HG02763 (cell line): ENCODE measurements around the gene MOB3C.

ENCODE experiments used
- ATAC-seq: cut with Tn5 transposase; IDR thresholded peaks from one replicate; pipeline ENCODE4 v1.9.1; 2021; ENCODE audit warnings: mild to moderate bottlenecking, moderate library complexity; ENCODE audit not compliant: unreplicated experiment

MOB3C gene

GRCh38 chr1:46639547-46639946 lies 22.9 kb upstream of the MOB3C start:
- no peak for ATAC-seq

- no peak for ATAC-seq
Observed at GRCh38 chr1:46638921-46639320, 22.3 kb upstream of the MOB3C start.

- no peak for ATAC-seq
Observed at GRCh38 chr1:46637444-46638083, 21.0 kb upstream of the MOB3C start.

GRCh38 chr1:46635205-46635604 lies 18.6 kb upstream of the MOB3C start:
- no peak for ATAC-seq

GRCh38 chr1:46630719-46631118 lies 14.1 kb upstream of the MOB3C start:
- no peak for ATAC-seq

- ATAC-seq, result no peak
Observed at GRCh38 chr1:46623743-46624644, 7.4 kb upstream of the MOB3C start.

GRCh38 chr1:46622344-46622743 lies 5.7 kb upstream of the MOB3C start:
- no peak for ATAC-seq

GRCh38 chr1:46621930-46622329 lies 5.3 kb upstream of the MOB3C start:
- no peak for ATAC-seq

GRCh38 chr1:46619656-46620258 lies 3.1 kb upstream of the MOB3C start:
- ATAC-seq, result no peak

- ATAC-seq, result no peak
Observed at GRCh38 chr1:46618754-46619415, 2.3 kb upstream of the MOB3C start.

GRCh38 chr1:46617833-46618232 lies 1.2 kb upstream of the MOB3C start:
- ATAC-seq, result no peak

- ATAC-seq, result no peak
Observed at GRCh38 chr1:46617108-46617800, 643 bp upstream of the MOB3C start.

GRCh38 chr1:46615735-46616134 lies 876 bp downstream of the MOB3C start:
- no peak for ATAC-seq

- ATAC-seq, result no peak
Observed at GRCh38 chr1:46615088-46615487, 1.5 kb downstream of the MOB3C start.

GRCh38 chr1:46614604-46614984 lies 2.0 kb downstream of the MOB3C start:
- no peak for ATAC-seq

GRCh38 chr1:46613661-46614603 lies 2.7 kb downstream of the MOB3C start:
- peak; percentile 41 for ATAC-seq

- ATAC-seq, result no peak
Observed at GRCh38 chr1:46612937-46613660, 3.5 kb downstream of the MOB3C start.

- ATAC-seq, result no peak
Observed at GRCh38 chr1:46611691-46612221, 4.9 kb downstream of the MOB3C start.
